ENCODE measurements around the gene SAPCD2.

SAPCD2 gene

GRCh38 chr9:137030538-137031527 lies 39.5 kb downstream of the SAPCD2 start:
- no peak for DNase-seq

- no peak for DNase-seq
Observed at GRCh38 chr9:137030006-137030405, 40.4 kb downstream of the SAPCD2 start.

- peak; percentile 43 for DNase-seq
Observed at GRCh38 chr9:137029058-137029936, 41.1 kb downstream of the SAPCD2 start.

GRCh38 chr9:137028263-137029057 lies 41.9 kb downstream of the SAPCD2 start:
- peak; percentile 21 for DNase-seq

GRCh38 chr9:137027369-137028262 lies 42.7 kb downstream of the SAPCD2 start, which contains the start of gene ABCA2:
Gene ABCA2 (minus strand): TSS chr9:137028237. CDS start chr9:137028140, 97 bp downstream.
- DNase-seq = peak; percentile 32

GRCh38 chr9:137026828-137027227 lies 43.5 kb downstream of the SAPCD2 start:
- DNase-seq = no peak

GRCh38 chr9:137026384-137026783 lies 44.0 kb downstream of the SAPCD2 start:
- DNase-seq = no peak

GRCh38 chr9:137025517-137025966 lies 44.8 kb downstream of the SAPCD2 start:
- DNase-seq = no peak

- DNase-seq = no peak
Observed at GRCh38 chr9:137023583-137023991, 46.8 kb downstream of the SAPCD2 start.

- no peak for DNase-seq
Observed at GRCh38 chr9:137023157-137023556, 47.2 kb downstream of the SAPCD2 start.

- no peak for DNase-seq
Observed at GRCh38 chr9:137022662-137023008, 47.7 kb downstream of the SAPCD2 start.

GRCh38 chr9:137021979-137022661 lies 48.2 kb downstream of the SAPCD2 start:
- DNase-seq = peak; percentile 71

GRCh38 chr9:137021568-137021978 lies 48.8 kb downstream of the SAPCD2 start:
- DNase-seq = no peak

GRCh38 chr9:137020771-137021567 lies 49.4 kb downstream of the SAPCD2 start:
- DNase-seq = no peak

- DNase-seq = no peak
Observed at GRCh38 chr9:137019891-137020683, 50.3 kb downstream of the SAPCD2 start.

GRCh38 chr9:137018761-137019559 lies 51.4 kb downstream of the SAPCD2 start:
- no peak for DNase-seq

- DNase-seq = no peak
Observed at GRCh38 chr9:137017791-137018497, 52.4 kb downstream of the SAPCD2 start.

- DNase-seq = no peak
Observed at GRCh38 chr9:137017071-137017470, 53.3 kb downstream of the SAPCD2 start.

All from HCEC 1CT (cell line).